Fibroblast of lung (primary cell): ENCODE measurements around the gene WSB1.

Experiments used
- CTCF ChIP-seq, 2 donors: IDR thresholded peaks in 1 of 2; conservative IDR thresholded peaks in 1 of 2; 1 replicate in 1 of 2; 2 replicates in 1 of 2; pipeline ENCODE4 v1.5.1; 2011 to 2012; ENCODE audit warnings: low read length in 2 of 2, control low read depth in 1 of 2, inconsistent platforms in 1 of 2, low read depth in 1 of 2, mild to moderate bottlenecking in 1 of 2
- EZH2 ChIP-seq: IDR thresholded peaks from 2 replicates; pipeline ENCODE4 v1.5.1; 2012; ENCODE audit warnings: low read length, control low read depth, mild to moderate bottlenecking; ENCODE audit errors: missing control alignments

GRCh38 chr17:27342059-27342458, 48.1 kb downstream of the WSB1 start:
- TF ChIP-seq CTCF (conservative IDR thresholded peaks at IDR 0.05 in 1 of 2, IDR thresholded peaks at IDR 0.05 in 1 of 2; ENCODE audit: low read depth in 1 of 2, low read length in 2 of 2) (no peak), EZH2 (no peak)
